Heart left ventricle (tissue), 13 donors: ENCODE measurements around the gene TNP2.

Source experiments
- POLR2A ChIP-seq, 2 donors: fragments of 450-650 bp; IDR thresholded peaks; one replicate each; pipeline ENCODE4 v1.6.1; 2017; ENCODE audit warnings: antibody characterized with exemption in 2 of 2, mild to moderate bottlenecking in 2 of 2, moderate library complexity in 2 of 2
- TF ChIP-seq, protein P1 (sequence below), 12 donors: fragments of 200-600 bp; sonication (generic) in 4 of 12; IDR thresholded peaks; one replicate each; pipeline versions ENCODE4 v1.5.0 to v1.8.0; 2018 to 2022; ENCODE audit warnings: antibody characterized with exemption in 12 of 12, mild to moderate bottlenecking in 5 of 12
- donor health status: ischemic (EF 13 %, LVEDD 7.1; RV severe dilation, severe dysfunction).
- donor health status: DM: no; HTN: yes; CAD: no.
- donor health status: DM: no; HTN: no; CAD: no.
- donor health status: ischemic (EF 25% LVEDD 6.9; RV normal size, moderate dysfunction).
- donor health status: ischemic (EF 25% LVEDD 5.7; RV mildly dilated, moderate dysfunction).
- donor health status: ischemic (EF 35%, LVEDD 5.7; RV mildly dilated, moderate dysfunction).
- donor health status: nonischemic (EF 11% LVEDD 7.7; RV severe dilation, severe dysfunction).
- donor health status: DM: yes; HTN: yes; CAD: no.
- donor health status: PGD.
- donor health status: ischemic (EF 29% LVEDD 5.4; RV normal size, mild dysfunction).
- donor health status: nonischemic (EF 23%, LVEDD 6.1; RV moderate dilation, normal function).

GRCh38 chr16:11278681-11279628 is 9.8 kb upstream of the TNP2 start:
- TF ChIP-seq, protein P1, sequence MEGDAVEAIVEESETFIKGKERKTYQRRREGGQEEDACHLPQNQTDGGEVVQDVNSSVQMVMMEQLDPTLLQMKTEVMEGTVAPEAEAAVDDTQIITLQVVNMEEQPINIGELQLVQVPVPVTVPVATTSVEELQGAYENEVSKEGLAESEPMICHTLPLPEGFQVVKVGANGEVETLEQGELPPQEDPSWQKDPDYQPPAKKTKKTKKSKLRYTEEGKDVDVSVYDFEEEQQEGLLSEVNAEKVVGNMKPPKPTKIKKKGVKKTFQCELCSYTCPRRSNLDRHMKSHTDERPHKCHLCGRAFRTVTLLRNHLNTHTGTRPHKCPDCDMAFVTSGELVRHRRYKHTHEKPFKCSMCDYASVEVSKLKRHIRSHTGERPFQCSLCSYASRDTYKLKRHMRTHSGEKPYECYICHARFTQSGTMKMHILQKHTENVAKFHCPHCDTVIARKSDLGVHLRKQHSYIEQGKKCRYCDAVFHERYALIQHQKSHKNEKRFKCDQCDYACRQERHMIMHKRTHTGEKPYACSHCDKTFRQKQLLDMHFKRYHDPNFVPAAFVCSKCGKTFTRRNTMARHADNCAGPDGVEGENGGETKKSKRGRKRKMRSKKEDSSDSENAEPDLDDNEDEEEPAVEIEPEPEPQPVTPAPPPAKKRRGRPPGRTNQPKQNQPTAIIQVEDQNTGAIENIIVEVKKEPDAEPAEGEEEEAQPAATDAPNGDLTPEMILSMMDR (IDR thresholded peaks at IDR 0.05): no peak
- TF ChIP-seq POLR2A (IDR thresholded peaks at IDR 0.05): no peak
